MM.1S (cell line): ENCODE results near the gene ATL1.
"Not testable (repeated sequence)": the region's sequence is repeated elsewhere in the genome, so short reads cannot be mapped to it uniquely, and the experiment has no call there.

ENCODE experiments used
- DNase-seq: peaks from one replicate; pipeline ENCODE4 v3.0.0-alpha.2; 2015
- H2AFZ ChIP-seq: fragments of 300-600 bp; sonication (generic); 2 replicates; pipeline ENCODE4 v1.6.0; 2016; ENCODE audit warnings: antibody characterized with exemption, low read length
- H3F3A ChIP-seq: fragments of 300-600 bp; sonication (generic); 2 replicates; pipeline ENCODE4 v1.6.1; 2016; ENCODE audit warnings: mild to moderate bottlenecking, antibody characterized with exemption, low read length, moderate library complexity, mixed read lengths; ENCODE audit not compliant: insufficient read depth
- H3K27ac ChIP-seq: fragments of 300-600 bp; sonication (generic); 2 replicates; pipeline ENCODE4 v1.5.1; 2016; ENCODE audit warnings: mild to moderate bottlenecking, low read length
- H3K27me3 ChIP-seq: fragments of 300-600 bp; sonication (generic); replicated peaks from 2 replicates; pipeline ENCODE4 v1.6.0; 2016; ENCODE audit warnings: low read length; ENCODE audit not compliant: insufficient read depth
- H3K36me3 ChIP-seq: fragments of 300-600 bp; sonication (generic); replicated peaks from 2 replicates; pipeline ENCODE4 v1.6.1; 2016; ENCODE audit warnings: mild to moderate bottlenecking, low read length, mixed read lengths; ENCODE audit not compliant: insufficient read depth
- H3K4me1 ChIP-seq: fragments of 300-600 bp; sonication (generic); 2 replicates; pipeline ENCODE4 v1.6.1; 2016; ENCODE audit warnings: low read length, mixed read lengths
- H3K4me2 ChIP-seq: fragments of 300-600 bp; sonication (generic); 2 replicates; pipeline ENCODE4 v1.6.0; 2016; ENCODE audit warnings: low read depth, low read length
- H3K4me3 ChIP-seq: fragments of 300-600 bp; sonication (generic); 2 replicates; pipeline ENCODE4 v1.5.1; 2016; ENCODE audit warnings: low read length, mixed read lengths
- H3K79me2 ChIP-seq: fragments of 300-600 bp; sonication (generic); 2 replicates; pipeline ENCODE4 v1.6.1; 2016; ENCODE audit warnings: mixed run types, low read length, mixed read lengths
- H3K9ac ChIP-seq: fragments of 300-600 bp; sonication (generic); 2 replicates; pipeline ENCODE4 v1.6.1; 2016; ENCODE audit warnings: low read length, mixed read lengths
- H3K9me2 ChIP-seq: fragments of 300-600 bp; sonication (generic); replicated peaks from 2 replicates; pipeline ENCODE4 v1.6.1; 2016; ENCODE audit warnings: mild to moderate bottlenecking, low read length, mixed read lengths; ENCODE audit not compliant: insufficient read depth
- H3K9me3 ChIP-seq: fragments of 300-600 bp; sonication (generic); replicated peaks from 2 replicates; pipeline ENCODE4 v1.6.1; 2016; ENCODE audit warnings: mild to moderate bottlenecking, low read length, mixed read lengths; ENCODE audit not compliant: insufficient read depth
- H4K20me1 ChIP-seq: fragments of 300-600 bp; sonication (generic); 2 replicates; pipeline ENCODE4 v1.6.1; 2016; ENCODE audit warnings: mild to moderate bottlenecking, low read length, moderate library complexity, mixed read lengths; ENCODE audit not compliant: insufficient read depth
- CTCF ChIP-seq: fragments of 300-600 bp; sonication (generic); IDR thresholded peaks from 2 replicates; pipeline ENCODE4 v1.5.1; 2016; ENCODE audit warnings: antibody characterized with exemption, low read length, mixed read lengths
- EZH2 ChIP-seq: fragments of 300-600 bp; sonication (generic); optimal IDR thresholded peaks from 2 replicates; pipeline ENCODE3; 2017; ENCODE audit warnings: low read depth, mild to moderate bottlenecking, antibody characterized with exemption, low read length, mixed read lengths
- EZH2phosphoT487 ChIP-seq: fragments of 300-600 bp; sonication (generic); IDR thresholded peaks from 2 replicates; pipeline ENCODE4 v1.6.1; 2018; ENCODE audit warnings: antibody characterized with exemption, low read length

ATL1 gene

GRCh38 chr14:50551877-50552276 is 8.1 kb upstream of the ATL1 start:
- Histone ChIP-seq H3K79me2 (no peaks in the 10 kb centered on the region), H4K20me1 (no peaks in the 10 kb centered on the region), H3K9me2 (no peaks in the 10 kb centered on the region), H3K4me2 (no peak overlapping the region), H3K4me1 (no peaks in the 10 kb centered on the region), H3K9ac (no peak overlapping the region), H2AFZ (no peak overlapping the region), H3K9me3 (no peaks in the 10 kb centered on the region), H3K27me3 (no peaks in the 10 kb centered on the region), H3K4me3 (no peak overlapping the region), H3F3A (no peaks in the 10 kb centered on the region), H3K27ac (no peak overlapping the region), H3K36me3 (no peaks in the 10 kb centered on the region)
- TF ChIP-seq CTCF: no peak
- no peak for TF ChIP-seq EZH2
- no peak for TF ChIP-seq EZH2phosphoT487
- DNase-seq: no peak

GRCh38 chr14:50552796-50553195 is 7.1 kb upstream of the ATL1 start:
- not testable (repeated sequence) for H3K27me3 ChIP-seq, H3K9me3 ChIP-seq, H3K4me2 ChIP-seq

GRCh38 chr14:50560931-50561285 is 963 bp downstream of the ATL1 start:
- no peaks in the 10 kb centered on the region for H3K79me2 ChIP-seq
- no peaks in the 10 kb centered on the region for H3K4me1 ChIP-seq
- no peaks in the 10 kb centered on the region for H3K36me3 ChIP-seq
- no peaks in the 10 kb centered on the region for H3F3A ChIP-seq
- H3K9me3 ChIP-seq: no peaks in the 10 kb centered on the region
- H3K9ac ChIP-seq: no peak overlapping the region; the same call in 1 of the 2 replicates
- DNase-seq: no peak
- H4K20me1 ChIP-seq: no peaks in the 10 kb centered on the region
- H3K27ac ChIP-seq: no peak overlapping the region
- peak overlapping the region; percentile 70 for H3K4me3 ChIP-seq
- TF ChIP-seq EZH2phosphoT487 (no peak), EZH2 (no peak), CTCF (no peak)
- no peaks in the 10 kb centered on the region for H3K27me3 ChIP-seq
- peak overlapping the region; percentile 75 for H2AFZ ChIP-seq
- peak overlapping the region; percentile 69 for H3K4me2 ChIP-seq
- no peaks in the 10 kb centered on the region for H3K9me2 ChIP-seq

More at GRCh38 chr14:50552796-50553195, 7.1 kb upstream of the ATL1 start:
- not testable (repeated sequence) for H4K20me1 ChIP-seq, H3K27ac ChIP-seq, H3K4me3 ChIP-seq, H3F3A ChIP-seq, H3K9me2 ChIP-seq, H2AFZ ChIP-seq, H3K79me2 ChIP-seq, H3K4me1 ChIP-seq, H3K36me3 ChIP-seq, H3K9ac ChIP-seq, DNase-seq

- H3K9me3 ChIP-seq: no peaks in the 10 kb centered on the region
- no peak overlapping the region for H3K4me3 ChIP-seq
- H3K4me1 ChIP-seq: no peaks in the 10 kb centered on the region
- TF ChIP-seq EZH2 (no peak), EZH2phosphoT487 (no peak)
- no peak overlapping the region for H3K9ac ChIP-seq
- no peaks in the 10 kb centered on the region for H3K9me2 ChIP-seq
- H4K20me1 ChIP-seq: no peaks in the 10 kb centered on the region
- no peak overlapping the region for H3K4me2 ChIP-seq
- H3K27ac ChIP-seq: no peak overlapping the region
- no peaks in the 10 kb centered on the region for H3K36me3 ChIP-seq
- no peaks in the 10 kb centered on the region for H3K27me3 ChIP-seq
- DNase-seq: no peak
- no peak overlapping the region for H2AFZ ChIP-seq
- H3F3A ChIP-seq: no peaks in the 10 kb centered on the region
- no peaks in the 10 kb centered on the region for H3K79me2 ChIP-seq
Measured at GRCh38 chr14:50562841-50563240, 2.9 kb downstream of the ATL1 start.
